ENCODE data around the gene PPP2R5C. TPM values are rescaled to one million over a fixed set of nuclear protein-coding genes. Genes with fewer than 3 reads are reported as not detected.

PPP2R5C gene
- total and polyA plus RNA-seq, 3 donors from 2014 or later = 106 to 166 (median 126) TPM

- no peak overlapping the region for H3K4me3 ChIP-seq
- TF ChIP-seq POLR2A (IDR thresholded peaks at IDR 0.05) = no peak
- TF ChIP-seq, protein P1, sequence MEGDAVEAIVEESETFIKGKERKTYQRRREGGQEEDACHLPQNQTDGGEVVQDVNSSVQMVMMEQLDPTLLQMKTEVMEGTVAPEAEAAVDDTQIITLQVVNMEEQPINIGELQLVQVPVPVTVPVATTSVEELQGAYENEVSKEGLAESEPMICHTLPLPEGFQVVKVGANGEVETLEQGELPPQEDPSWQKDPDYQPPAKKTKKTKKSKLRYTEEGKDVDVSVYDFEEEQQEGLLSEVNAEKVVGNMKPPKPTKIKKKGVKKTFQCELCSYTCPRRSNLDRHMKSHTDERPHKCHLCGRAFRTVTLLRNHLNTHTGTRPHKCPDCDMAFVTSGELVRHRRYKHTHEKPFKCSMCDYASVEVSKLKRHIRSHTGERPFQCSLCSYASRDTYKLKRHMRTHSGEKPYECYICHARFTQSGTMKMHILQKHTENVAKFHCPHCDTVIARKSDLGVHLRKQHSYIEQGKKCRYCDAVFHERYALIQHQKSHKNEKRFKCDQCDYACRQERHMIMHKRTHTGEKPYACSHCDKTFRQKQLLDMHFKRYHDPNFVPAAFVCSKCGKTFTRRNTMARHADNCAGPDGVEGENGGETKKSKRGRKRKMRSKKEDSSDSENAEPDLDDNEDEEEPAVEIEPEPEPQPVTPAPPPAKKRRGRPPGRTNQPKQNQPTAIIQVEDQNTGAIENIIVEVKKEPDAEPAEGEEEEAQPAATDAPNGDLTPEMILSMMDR (IDR thresholded peaks at IDR 0.05) = no peak
- WGBS, 2 donors = 87 to 88% methylated on average over 17 of the region's 17 CpGs
- H3K36me3 ChIP-seq (ENCODE audit: low read depth, missing control alignments) = no peaks in the 10 kb centered on the region
- no peak overlapping the region for H3K27ac ChIP-seq
- H3K27me3 ChIP-seq = no peaks in the 10 kb centered on the region
- H3K4me1 ChIP-seq = peaks cover 1% of the 10 kb centered on the region
- intact Hi-C loops (cut with DNase I; ENCODE audit: low total_unique reads) = no loop called here
- no peak for DNase-seq
- no peaks in the 10 kb centered on the region for H3K9me3 ChIP-seq
These were observed 97.5 kb downstream of the PPP2R5C start for GRCh38 chr14:101858791-101859537.

- WGBS, 2 donors = 86 to 89% methylated on average over 2 of the region's 2 CpGs
These were observed 98.0 kb downstream of the PPP2R5C start for GRCh38 chr14:101859538-101859902.

GRCh38 chr14:101859958-101860357 lies 98.4 kb downstream of the PPP2R5C start:
- WGBS, 2 donors = 100% methylated on average over 1 of the region's 1 CpG

More at GRCh38 chr14:101859538-101859902, 98.0 kb downstream of the PPP2R5C start:
- no peak overlapping the region for H3K27ac ChIP-seq
- H3K4me1 ChIP-seq = no peaks in the 10 kb centered on the region
- intact Hi-C loops (cut with DNase I; ENCODE audit: low total_unique reads) = no loop called here
- no peak for TF ChIP-seq POLR2A (IDR thresholded peaks at IDR 0.05)
- TF ChIP-seq, protein P1 (IDR thresholded peaks at IDR 0.05) = no peak
- no peak for DNase-seq
- H3K27me3 ChIP-seq = no peaks in the 10 kb centered on the region
- H3K4me3 ChIP-seq = no peak overlapping the region
- H3K36me3 ChIP-seq (ENCODE audit: low read depth, missing control alignments) = no peaks in the 10 kb centered on the region
- no peaks in the 10 kb centered on the region for H3K9me3 ChIP-seq

DNA sequence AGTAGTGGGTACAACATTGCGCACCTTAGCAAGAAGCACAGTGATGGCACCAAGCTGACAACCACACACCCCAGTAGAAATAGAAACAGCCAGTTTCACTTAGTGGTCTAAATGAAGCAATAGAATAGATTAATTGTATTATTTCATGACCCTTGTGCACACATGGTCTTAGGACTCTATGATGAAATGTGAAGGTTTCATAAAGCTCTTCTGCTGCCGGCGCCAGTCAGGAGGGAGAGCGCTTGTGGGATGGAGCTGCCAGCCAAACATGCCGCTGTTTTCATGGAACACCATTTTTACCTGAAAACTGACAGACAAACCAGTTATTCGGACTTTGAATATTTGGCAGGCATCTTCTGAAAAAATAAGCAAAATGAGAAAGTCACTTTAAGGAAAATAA lies 100.0 kb downstream of the PPP2R5C start:
- H3K27ac ChIP-seq = no peak overlapping the region
- WGBS, 2 donors = 96 to 98% methylated on average over 6 of the region's 6 CpGs
- TF ChIP-seq, protein P1 (IDR thresholded peaks at IDR 0.05) = no peak
- no peak for TF ChIP-seq POLR2A (IDR thresholded peaks at IDR 0.05)
- no peaks in the 10 kb centered on the region for H3K4me1 ChIP-seq
- H3K36me3 ChIP-seq (ENCODE audit: low read depth, missing control alignments) = no peaks in the 10 kb centered on the region
- H3K27me3 ChIP-seq = no peaks in the 10 kb centered on the region
- intact Hi-C loops (cut with DNase I; ENCODE audit: low total_unique reads) = no loop called here
- H3K4me3 ChIP-seq = no peak overlapping the region
- no peaks in the 10 kb centered on the region for H3K9me3 ChIP-seq
- DNase-seq = no peak

More at GRCh38 chr14:101859958-101860357, 98.4 kb downstream of the PPP2R5C start:
- Histone ChIP-seq H3K27me3 (no peaks in the 10 kb centered on the region), H3K4me3 (no peak overlapping the region), H3K27ac (no peak overlapping the region), H3K9me3 (no peaks in the 10 kb centered on the region), H3K36me3 (ENCODE audit: low read depth, missing control alignments) (no peaks in the 10 kb centered on the region), H3K4me1 (no peaks in the 10 kb centered on the region)
- no peak for TF ChIP-seq POLR2A (IDR thresholded peaks at IDR 0.05)
- TF ChIP-seq, protein P1 (IDR thresholded peaks at IDR 0.05) = no peak
- DNase-seq = no peak
- intact Hi-C loops (cut with DNase I; ENCODE audit: low total_unique reads) = no loop called here

DNA sequence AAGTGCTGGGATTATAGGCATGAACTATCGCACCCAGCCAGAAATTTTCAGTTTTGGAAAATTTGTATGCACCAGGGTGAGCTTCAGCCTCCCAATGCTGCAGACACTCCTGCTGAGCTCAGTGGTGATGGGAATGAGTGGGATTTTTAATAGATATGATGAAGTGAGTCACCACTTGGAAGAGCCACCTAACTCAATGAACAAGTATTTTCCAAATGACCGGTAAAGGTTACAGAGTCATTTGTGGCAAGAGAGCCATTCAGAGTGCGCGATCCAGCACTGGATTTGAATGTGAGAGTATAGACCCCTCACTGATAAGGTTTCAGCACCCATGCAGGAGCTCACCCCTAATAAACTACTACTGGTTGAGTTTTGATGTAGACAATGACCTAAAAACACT lies 100.7 kb downstream of the PPP2R5C start:
- intact Hi-C loops (cut with DNase I; ENCODE audit: low total_unique reads) = no loop called here
- Histone ChIP-seq H3K4me1 (no peaks in the 10 kb centered on the region), H3K9me3 (no peaks in the 10 kb centered on the region), H3K36me3 (ENCODE audit: low read depth, missing control alignments) (no peaks in the 10 kb centered on the region), H3K4me3 (no peak overlapping the region), H3K27me3 (no peaks in the 10 kb centered on the region), H3K27ac (no peak overlapping the region)
- 67 to 87% methylated on average over 4 of the region's 4 CpGs for WGBS, 2 donors
- TF ChIP-seq, protein P1 (IDR thresholded peaks at IDR 0.05) = no peak
- no peak for TF ChIP-seq POLR2A (IDR thresholded peaks at IDR 0.05)
- no peak for DNase-seq

Data from testis (tissue), 3 donors.